Frontal cortex (tissue), 4 donors: ENCODE measurements around the gene OLIG1. TPM values are rescaled to one million over a fixed set of nuclear protein-coding genes. Genes with fewer than 3 reads are reported as not detected.

ENCODE experiments used
- DNase-seq, 2 donors: peaks; one replicate each; pipeline ENCODE4 v3.0.0; 2012; ENCODE audit warnings: low spot score in 2 of 2
- FAIRE-seq: peaks from 2 replicates; lab custom pipeline; 2012; peaks lifted over from hg19 to GRCh38; lab: Jason Lieb, UNC
- total RNA-seq: library from RNA; depleted of rRNA; stranded (reverse); fragments of >200 nt; gene quantifications from one replicate; pipeline ENCODE4 v1.2.3, GENCODE V29; 2014
- donor health status: control.
- donor health status: control.
- donor health status: control.

The OLIG1 gene, protein sequence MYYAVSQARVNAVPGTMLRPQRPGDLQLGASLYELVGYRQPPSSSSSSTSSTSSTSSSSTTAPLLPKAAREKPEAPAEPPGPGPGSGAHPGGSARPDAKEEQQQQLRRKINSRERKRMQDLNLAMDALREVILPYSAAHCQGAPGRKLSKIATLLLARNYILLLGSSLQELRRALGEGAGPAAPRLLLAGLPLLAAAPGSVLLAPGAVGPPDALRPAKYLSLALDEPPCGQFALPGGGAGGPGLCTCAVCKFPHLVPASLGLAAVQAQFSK
- 6.1 TPM for total RNA-seq

DNA sequence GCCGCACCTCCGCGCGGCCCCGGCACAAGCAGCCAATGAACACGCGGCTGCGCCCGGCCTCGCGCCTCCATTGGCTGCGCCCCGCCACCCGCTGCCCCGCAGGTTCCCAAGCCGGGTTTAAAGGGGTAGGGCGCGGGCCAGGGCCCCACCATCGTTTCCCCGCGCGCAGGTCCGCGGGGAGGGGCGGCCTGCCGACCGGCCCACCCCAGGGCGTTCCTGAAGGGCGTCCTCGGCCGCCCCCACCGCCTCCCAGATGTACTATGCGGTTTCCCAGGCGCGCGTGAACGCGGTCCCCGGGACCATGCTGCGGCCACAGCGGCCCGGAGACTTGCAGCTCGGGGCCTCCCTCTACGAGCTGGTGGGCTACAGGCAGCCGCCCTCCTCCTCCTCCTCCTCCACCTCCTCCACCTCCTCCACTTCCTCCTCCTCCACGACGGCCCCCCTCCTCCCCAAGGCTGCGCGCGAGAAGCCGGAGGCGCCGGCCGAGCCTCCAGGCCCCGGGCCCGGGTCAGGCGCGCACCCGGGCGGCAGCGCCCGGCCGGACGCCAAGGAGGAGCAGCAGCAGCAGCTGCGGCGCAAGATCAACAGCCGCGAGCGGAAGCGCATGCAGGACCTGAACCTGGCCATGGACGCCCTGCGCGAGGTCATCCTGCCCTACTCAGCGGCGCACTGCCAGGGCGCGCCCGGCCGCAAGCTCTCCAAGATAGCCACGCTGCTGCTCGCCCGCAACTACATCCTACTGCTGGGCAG lies at the start of gene OLIG1:
Gene OLIG1 (plus strand): TSS at position 148 of the 750 bp plus-strand sequence. CDS start 106 bp downstream, at position 254.
- DNase-seq (peak; percentile 74 to 84), FAIRE-seq (no peak)

DNA sequence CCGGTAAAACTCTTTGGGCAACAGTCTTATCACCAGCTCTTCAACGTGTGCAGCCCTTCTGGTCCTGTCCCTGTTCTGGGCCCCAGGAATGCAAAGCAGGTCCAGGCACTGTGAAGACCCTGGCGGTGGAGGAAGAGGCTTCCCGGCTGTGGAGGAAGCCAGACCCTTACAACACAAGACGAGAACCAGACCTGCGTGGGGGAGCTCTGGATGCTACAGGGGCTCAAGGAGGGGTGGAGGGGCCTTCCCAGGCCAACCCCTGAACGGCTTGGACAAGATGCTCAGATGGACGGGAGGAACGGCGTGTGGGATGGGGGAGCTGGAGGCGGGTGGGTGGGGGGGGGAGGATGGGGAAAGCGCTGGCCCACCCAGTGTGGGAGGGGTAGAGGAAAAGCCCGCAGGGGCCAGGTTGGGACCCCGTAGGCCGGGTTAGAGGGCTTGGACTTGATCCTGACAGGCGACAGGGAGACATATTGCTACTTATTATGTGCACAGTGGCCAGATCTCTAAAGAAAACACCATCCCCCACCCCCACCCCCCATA lies 49.3 kb upstream of the OLIG1 start:
- FAIRE-seq (no peak), DNase-seq (no peak)

DNA sequence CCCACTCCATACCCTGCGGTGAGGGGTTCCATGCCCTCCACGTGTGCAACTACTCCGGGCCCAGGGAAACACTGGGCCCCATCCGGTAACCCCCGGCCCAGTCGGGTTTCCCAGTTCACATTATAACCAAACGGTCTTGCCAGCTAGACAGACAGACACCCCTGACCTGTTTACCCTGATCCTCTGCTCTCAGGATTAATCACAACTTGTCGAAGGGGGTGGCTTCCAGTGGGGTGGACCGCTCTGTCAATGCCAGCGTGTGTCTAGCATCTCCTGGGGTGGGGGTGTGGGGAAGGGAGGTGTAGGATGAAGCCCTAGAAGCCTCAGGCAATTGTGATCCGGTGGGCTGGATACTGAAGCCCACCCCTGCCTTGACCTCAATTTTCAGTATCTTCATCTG lies 48.8 kb upstream of the OLIG1 start:
- FAIRE-seq, result no peak
- DNase-seq, result no peak

DNA sequence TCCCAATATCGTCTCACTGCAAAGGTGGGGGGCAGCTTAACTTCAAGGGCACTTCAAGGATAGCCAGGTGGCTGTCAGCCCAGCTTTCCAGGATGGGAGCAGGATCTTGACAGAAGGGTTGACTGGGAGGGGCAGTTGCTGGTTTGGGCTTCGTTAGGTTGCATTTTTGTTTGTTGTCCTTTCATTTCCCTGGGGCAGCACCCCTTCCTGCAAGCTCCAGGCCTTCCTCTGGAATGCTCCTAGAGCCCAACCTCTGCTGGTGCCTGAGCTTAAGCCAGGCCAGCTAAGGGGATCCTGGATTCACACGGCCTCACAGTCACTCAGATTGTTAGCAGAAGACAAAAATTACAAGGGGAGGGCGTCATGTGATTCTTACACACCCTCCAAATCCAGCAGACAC lies 48.3 kb upstream of the OLIG1 start:
- FAIRE-seq (no peak), DNase-seq (no peak)

DNA sequence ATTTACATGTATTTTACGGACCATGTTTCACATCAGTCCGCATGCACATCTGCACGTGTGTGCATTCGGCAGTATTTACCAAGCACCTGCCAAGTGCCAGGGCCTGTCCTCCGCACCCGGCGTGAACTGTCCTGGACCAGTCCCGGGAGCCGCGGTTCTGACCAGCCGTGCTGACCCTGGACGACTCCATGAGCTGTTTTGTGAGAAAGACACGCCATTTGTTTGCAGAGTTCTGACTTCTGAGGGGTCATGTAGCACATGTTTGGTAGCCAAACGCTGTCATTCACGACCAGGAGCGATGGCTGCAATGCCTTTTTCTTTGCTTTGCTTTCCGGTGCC lies 47.5 kb upstream of the OLIG1 start:
- FAIRE-seq, result no peak
- peak in 1 of 2 donors; percentile 18 for DNase-seq

DNA sequence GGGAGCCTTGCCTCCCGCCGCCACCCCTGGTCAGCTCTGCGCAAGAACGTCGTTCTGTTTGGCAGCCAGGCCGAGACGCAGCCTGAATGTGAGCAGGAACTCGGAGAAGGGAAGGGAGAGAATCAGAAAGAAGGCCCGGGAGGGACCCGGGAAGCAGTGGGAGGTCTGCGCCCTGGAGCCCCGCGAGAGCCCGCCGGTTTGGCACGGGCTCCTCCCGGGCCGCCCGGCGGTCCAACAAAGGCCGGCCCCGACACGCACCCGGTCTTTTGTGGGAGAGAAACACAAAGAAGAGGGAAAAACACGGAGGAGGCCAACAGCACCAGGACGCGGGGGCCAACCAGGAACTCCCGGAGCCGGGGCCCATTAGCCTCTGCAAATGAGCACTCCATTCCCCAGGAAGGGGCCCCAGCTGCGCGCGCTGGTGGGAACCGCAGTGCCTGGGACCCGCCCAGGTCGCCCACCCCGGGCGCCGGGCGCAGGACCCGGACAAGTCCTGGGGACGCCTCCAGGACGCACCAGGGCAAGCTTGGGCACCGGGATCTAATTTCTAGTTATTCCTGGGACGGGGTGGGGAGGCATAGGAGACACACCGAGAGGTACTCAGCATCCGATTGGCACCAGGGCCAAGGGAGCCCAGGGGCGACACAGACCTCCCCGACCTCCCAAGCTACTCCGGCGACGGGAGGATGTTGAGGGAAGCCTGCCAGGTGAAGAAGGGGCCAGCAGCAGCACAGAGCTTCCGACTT lies 46.9 kb upstream of the OLIG1 start:
- peak; percentile 22 to 49 for DNase-seq
- FAIRE-seq, result no peak

DNA sequence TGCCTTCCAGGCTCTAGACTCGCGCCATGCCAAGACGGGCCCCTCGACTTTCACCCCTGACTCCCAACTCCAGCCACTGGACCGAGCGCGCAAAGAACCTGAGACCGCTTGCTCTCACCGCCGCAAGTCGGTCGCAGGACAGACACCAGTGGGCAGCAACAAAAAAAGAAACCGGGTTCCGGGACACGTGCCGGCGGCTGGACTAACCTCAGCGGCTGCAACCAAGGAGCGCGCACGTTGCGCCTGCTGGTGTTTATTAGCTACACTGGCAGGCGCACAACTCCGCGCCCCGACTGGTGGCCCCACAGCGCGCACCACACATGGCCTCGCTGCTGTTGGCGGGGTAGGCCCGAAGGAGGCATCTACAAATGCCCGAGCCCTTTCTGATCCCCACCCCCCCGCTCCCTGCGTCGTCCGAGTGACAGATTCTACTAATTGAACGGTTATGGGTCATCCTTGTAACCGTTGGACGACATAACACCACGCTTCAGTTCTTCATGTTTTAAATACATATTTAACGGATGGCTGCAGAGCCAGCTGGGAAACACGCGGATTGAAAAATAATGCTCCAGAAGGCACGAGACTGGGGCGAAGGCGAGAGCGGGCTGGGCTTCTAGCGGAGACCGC lies 46.3 kb upstream of the OLIG1 start:
- DNase-seq, result peak in 1 of 2 donors; percentile 57
- no peak for FAIRE-seq

DNA sequence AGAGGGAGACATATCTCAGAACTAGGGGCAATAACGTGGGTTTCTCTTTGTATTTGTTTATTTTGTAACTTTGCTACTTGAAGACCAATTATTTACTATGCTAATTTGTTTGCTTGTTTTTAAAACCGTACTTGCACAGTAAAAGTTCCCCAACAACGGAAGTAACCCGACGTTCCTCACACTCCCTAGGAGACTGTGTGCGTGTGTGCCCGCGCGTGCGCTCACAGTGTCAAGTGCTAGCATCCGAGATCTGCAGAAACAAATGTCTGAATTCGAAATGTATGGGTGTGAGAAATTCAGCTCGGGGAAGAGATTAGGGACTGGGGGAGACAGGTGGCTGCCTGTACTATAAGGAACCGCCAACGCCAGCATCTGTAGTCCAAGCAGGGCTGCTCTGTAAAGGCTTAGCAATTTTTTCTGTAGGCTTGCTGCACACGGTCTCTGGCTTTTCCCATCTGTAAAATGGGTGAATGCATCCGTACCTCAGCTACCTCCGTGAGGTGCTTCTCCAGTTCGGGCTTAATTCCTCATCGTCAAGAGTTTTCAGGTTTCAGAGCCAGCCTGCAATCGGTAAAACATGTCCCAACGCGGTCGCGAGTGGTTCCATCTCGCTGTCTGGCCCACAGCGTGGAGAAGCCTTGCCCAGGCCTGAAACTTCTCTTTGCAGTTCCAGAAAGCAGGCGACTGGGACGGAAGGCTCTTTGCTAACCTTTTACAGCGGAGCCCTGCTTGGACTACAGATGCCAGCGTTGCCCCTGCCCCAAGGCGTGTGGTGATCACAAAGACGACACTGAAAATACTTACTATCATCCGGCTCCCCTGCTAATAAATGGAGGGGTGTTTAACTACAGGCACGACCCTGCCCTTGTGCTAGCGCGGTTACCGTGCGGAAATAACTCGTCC lies 45.5 kb upstream of the OLIG1 start:
- no peak for FAIRE-seq
- peak in 1 of 2 donors; percentile 50 for DNase-seq

DNA sequence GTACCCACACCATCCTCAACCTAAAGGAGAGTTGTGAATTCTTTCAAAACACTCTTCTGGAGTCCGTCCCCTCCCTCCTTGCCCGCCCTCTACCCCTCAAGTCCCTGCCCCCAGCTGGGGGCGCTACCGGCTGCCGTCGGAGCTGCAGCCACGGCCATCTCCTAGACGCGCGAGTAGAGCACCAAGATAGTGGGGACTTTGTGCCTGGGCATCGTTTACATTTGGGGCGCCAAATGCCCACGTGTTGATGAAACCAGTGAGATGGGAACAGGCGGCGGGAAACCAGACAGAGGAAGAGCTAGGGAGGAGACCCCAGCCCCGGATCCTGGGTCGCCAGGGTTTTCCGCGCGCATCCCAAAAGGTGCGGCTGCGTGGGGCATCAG lies 44.8 kb upstream of the OLIG1 start:
- no peak for FAIRE-seq
- DNase-seq, result peak in 1 of 2 donors; percentile 75

DNA sequence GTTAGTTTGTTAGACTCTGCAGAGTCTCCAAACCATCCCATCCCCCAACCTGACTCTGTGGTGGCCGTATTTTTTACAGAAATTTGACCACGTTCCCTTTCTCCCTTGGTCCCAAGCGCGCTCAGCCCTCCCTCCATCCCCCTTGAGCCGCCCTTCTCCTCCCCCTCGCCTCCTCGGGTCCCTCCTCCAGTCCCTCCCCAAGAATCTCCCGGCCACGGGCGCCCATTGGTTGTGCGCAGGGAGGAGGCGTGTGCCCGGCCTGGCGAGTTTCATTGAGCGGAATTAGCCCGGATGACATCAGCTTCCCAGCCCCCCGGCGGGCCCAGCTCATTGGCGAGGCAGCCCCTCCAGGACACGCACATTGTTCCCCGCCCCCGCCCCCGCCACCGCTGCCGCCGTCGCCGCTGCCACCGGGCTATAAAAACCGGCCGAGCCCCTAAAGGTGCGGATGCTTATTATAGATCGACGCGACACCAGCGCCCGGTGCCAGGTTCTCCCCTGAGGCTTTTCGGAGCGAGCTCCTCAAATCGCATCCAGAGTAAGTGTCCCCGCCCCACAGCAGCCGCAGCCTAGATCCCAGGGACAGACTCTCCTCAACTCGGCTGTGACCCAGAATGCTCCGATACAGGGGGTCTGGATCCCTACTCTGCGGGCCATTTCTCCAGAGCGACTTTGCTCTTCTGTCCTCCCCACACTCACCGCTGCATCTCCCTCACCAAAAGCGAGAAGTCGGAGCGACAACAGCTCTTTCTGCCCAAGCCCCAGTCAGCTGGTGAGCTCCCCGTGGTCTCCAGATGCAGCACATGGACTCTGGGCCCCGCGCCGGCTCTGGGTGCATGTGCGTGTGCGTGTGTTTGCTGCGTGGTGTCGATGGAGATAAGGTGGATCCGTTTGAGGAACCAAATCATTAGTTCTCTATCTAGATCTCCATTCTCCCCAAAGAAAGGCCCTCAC lies 44.2 kb upstream of the OLIG1 start, which contains the start of gene OLIG2:
Gene OLIG2 (plus strand): TSS at position 447 of the 954 bp plus-strand sequence. CDS start 928 bp downstream, outside the sequence.
- peak; percentile 89 to 95 for DNase-seq
- FAIRE-seq, result no peak

DNA sequence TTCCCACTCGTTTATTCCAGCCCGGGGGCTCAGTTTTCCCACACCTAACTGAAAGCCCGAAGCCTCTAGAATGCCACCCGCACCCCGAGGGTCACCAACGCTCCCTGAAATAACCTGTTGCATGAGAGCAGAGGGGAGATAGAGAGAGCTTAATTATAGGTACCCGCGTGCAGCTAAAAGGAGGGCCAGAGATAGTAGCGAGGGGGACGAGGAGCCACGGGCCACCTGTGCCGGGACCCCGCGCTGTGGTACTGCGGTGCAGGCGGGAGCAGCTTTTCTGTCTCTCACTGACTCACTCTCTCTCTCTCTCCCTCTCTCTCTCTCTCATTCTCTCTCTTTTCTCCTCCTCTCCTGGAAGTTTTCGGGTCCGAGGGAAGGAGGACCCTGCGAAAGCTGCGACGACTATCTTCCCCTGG lies 43.5 kb upstream of the OLIG1 start:
- FAIRE-seq (no peak), DNase-seq (peak in 1 of 2 donors; percentile 47)

DNA sequence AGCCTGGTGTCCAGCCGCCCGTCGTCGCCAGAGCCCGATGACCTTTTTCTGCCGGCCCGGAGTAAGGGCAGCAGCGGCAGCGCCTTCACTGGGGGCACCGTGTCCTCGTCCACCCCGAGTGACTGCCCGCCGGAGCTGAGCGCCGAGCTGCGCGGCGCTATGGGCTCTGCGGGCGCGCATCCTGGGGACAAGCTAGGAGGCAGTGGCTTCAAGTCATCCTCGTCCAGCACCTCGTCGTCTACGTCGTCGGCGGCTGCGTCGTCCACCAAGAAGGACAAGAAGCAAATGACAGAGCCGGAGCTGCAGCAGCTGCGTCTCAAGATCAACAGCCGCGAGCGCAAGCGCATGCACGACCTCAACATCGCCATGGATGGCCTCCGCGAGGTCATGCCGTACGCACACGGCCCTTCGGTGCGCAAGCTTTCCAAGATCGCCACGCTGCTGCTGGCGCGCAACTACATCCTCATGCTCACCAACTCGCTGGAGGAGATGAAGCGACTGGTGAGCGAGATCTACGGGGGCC lies 43.0 kb upstream of the OLIG1 start:
- DNase-seq (peak in 1 of 2 donors; percentile 63), FAIRE-seq (no peak)

DNA sequence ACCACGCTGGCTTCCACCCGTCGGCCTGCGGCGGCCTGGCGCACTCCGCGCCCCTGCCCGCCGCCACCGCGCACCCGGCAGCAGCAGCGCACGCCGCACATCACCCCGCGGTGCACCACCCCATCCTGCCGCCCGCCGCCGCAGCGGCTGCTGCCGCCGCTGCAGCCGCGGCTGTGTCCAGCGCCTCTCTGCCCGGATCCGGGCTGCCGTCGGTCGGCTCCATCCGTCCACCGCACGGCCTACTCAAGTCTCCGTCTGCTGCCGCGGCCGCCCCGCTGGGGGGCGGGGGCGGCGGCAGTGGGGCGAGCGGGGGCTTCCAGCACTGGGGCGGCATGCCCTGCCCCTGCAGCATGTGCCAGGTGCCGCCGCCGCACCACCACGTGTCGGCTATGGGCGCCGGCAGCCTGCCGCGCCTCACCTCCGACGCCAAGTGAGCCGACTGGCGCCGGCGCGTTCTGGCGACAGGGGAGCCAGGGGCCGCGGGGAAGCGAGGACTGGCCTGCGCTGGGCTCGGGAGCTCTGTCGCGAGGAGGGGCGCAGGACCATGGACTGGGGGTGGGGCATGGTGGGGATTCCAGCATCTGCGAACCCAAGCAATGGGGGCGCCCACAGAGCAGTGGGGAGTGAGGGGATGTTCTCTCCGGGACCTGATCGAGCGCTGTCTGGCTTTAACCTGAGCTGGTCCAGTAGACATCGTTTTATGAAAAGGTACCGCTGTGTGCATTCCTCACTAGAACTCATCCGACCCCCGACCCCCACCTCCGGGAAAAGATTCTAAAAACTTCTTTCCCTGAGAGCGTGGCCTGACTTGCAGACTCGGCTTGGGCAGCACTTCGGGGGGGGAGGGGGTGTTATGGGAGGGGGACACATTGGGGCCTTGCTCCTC lies 42.3 kb upstream of the OLIG1 start:
- DNase-seq, result peak in 1 of 2 donors; percentile 42
- no peak for FAIRE-seq

DNA sequence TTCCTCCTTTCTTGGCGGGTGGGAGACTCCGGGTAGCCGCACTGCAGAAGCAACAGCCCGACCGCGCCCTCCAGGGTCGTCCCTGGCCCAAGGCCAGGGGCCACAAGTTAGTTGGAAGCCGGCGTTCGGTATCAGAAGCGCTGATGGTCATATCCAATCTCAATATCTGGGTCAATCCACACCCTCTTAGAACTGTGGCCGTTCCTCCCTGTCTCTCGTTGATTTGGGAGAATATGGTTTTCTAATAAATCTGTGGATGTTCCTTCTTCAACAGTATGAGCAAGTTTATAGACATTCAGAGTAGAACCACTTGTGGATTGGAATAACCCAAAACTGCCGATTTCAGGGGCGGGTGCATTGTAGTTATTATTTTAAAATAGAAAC lies 41.7 kb upstream of the OLIG1 start:
- DNase-seq, result no peak
- FAIRE-seq, result no peak

DNA sequence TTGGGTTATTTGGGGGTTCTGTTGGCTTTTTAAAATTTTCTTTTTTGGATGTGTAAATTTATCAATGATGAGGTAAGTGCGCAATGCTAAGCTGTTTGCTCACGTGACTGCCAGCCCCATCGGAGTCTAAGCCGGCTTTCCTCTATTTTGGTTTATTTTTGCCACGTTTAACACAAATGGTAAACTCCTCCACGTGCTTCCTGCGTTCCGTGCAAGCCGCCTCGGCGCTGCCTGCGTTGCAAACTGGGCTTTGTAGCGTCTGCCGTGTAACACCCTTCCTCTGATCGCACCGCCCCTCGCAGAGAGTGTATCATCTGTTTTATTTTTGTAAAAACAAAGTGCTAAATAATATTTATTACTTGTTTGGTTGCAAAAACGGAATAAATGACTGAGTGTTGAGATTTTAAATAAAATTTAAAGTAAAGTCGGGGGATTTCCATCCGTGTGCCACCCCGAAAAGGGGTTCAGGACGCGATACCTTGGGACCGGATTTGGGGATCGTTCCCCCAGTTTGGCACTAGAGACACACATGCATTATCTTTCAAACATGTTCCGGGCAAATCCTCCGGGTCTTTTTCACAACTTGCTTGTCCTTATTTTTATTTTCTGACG lies 41.1 kb upstream of the OLIG1 start:
- peak in 1 of 2 donors; percentile 54 for DNase-seq
- no peak for FAIRE-seq

DNA sequence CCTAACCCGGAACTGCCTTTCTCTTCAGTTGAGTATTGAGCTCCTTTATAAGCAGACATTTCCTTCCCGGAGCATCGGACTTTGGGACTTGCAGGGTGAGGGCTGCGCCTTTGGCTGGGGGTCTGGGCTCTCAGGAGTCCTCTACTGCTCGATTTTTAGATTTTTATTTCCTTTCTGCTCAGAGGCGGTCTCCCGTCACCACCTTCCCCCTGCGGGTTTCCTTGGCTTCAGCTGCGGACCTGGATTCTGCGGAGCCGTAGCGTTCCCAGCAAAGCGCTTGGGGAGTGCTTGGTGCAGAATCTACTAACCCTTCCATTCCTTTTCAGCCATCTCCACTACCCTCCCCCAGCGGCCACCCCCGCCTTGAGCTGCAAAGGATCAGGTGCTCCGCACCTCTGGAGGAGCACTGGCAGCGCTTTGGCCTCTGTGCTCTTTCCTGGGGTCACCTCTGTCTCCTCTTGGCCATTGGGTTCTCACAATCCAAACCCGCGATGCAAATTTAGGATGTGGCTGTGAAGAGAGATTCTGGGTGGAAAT lies 40.5 kb upstream of the OLIG1 start:
- FAIRE-seq (no peak), DNase-seq (peak in 1 of 2 donors; percentile 38)
